Keratinocyte (primary cell): ENCODE data around the gene SLAMF1.

ENCODE experiments used
- CTCF ChIP-seq, 3 experiments: IDR thresholded peaks in 1 of 3; conservative IDR thresholded peaks in 1 of 3; optimal IDR thresholded peaks in 1 of 3; 2 replicates in 2 of 3; 3 replicates in 1 of 3; pipeline versions ENCODE3 to v1.5.1; 2011; ENCODE audit warnings: low read length in 3 of 3, mild to moderate bottlenecking in 3 of 3, moderate library complexity in 2 of 3, control low read depth in 1 of 3, inconsistent platforms in 1 of 3; ENCODE audit not compliant: insufficient read depth in 2 of 3; ENCODE audit errors: extremely low read depth in 1 of 3
- EZH2 ChIP-seq: IDR thresholded peaks from one replicate; pipeline ENCODE4 v1.6.1; 2012; ENCODE audit warnings: inconsistent platforms, mild to moderate bottlenecking, low read length, moderate library complexity

DNA sequence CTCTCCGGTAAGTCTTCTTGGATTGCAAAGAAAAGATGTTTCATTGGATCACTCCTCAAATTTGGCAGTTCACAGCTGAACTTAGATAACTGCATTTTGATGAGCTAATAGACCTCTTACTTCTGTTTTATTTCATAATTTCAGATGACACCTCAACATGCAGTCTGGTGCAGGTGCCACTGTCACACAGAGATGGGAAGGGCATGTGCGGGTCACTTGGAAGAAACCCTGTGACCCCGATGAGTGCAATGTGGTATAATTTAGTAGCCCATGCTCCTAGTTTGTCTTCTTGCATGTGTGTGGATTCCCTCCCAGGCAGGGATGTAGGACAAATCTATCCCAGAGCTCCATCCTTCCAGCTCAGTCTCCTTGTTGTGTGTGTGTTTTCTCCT, 481 bp upstream of the SLAMF1 start:
- no peak for TF ChIP-seq CTCF (optimal IDR thresholded peaks at IDR 0.05 in 1 of 3, IDR thresholded peaks at IDR 0.05 in 1 of 3, conservative IDR thresholded peaks at IDR 0.05 in 1 of 3; ENCODE audit: extremely low read depth in 1 of 3, insufficient read depth in 2 of 3, low read length in 3 of 3)
- no peak for TF ChIP-seq EZH2
